Mesendoderm (in vitro differentiated cells): ENCODE results near the gene TNRC6B.
"Not testable (repeated sequence)": the region's sequence is repeated elsewhere in the genome, so short reads cannot be mapped to it uniquely, and the experiment has no call there.

Experiments
- DNase-seq: peaks from one replicate; pipeline ENCODE4 v3.0.0; 2013
- H2AK5ac ChIP-seq: 2 replicates; pipeline ENCODE4 v1.6.1; 2013; ENCODE audit warnings: low read length, inconsistent platforms
- H2BK120ac ChIP-seq: 2 replicates; pipeline ENCODE4 v1.6.1; 2013; ENCODE audit warnings: low read depth, mild to moderate bottlenecking, low read length, moderate library complexity, mixed read lengths
- H2BK15ac ChIP-seq: replicated peaks from 2 replicates; pipeline ENCODE4 v1.6.1; 2013; ENCODE audit warnings: low read depth, mild to moderate bottlenecking, moderate library complexity
- H2BK5ac ChIP-seq: 2 replicates; pipeline ENCODE4 v1.6.1; 2013; ENCODE audit warnings: low read length, inconsistent platforms
- H3K18ac ChIP-seq: 2 replicates; pipeline ENCODE4 v1.6.1; 2013; ENCODE audit warnings: mild to moderate bottlenecking, low read length, mixed read lengths
- H3K23ac ChIP-seq: one replicate; pipeline ENCODE4 v1.6.1; 2013; ENCODE audit warnings: low read length
- H3K27ac ChIP-seq: 2 replicates; pipeline ENCODE4 v1.5.1; 2013; ENCODE audit warnings: low read depth, mild to moderate bottlenecking, inconsistent platforms, low read length, moderate library complexity
- H3K27me3 ChIP-seq: 2 replicates; pipeline ENCODE4 v1.6.1; 2013; ENCODE audit warnings: low read length, control low read depth, mild to moderate bottlenecking, inconsistent platforms; ENCODE audit not compliant: insufficient read depth, poor library complexity
- H3K36me3 ChIP-seq: 2 replicates; pipeline ENCODE4 v1.6.1; 2013; ENCODE audit warnings: low read length, inconsistent platforms; ENCODE audit not compliant: control insufficient read depth, insufficient read depth
- H3K4ac ChIP-seq: one replicate; pipeline ENCODE4 v1.6.1; 2013; ENCODE audit warnings: low read depth, mild to moderate bottlenecking, low read length, moderate library complexity
- H3K4me1 ChIP-seq: 2 replicates; pipeline ENCODE4 v1.6.1; 2013; ENCODE audit warnings: low read depth, low read length, inconsistent platforms; ENCODE audit not compliant: control insufficient read depth
- H3K4me2 ChIP-seq: 2 replicates; pipeline ENCODE4 v1.6.1; 2013; ENCODE audit warnings: low read length
- H3K4me3 ChIP-seq: 2 replicates; pipeline ENCODE4 v1.5.1; 2013; ENCODE audit warnings: mild to moderate bottlenecking, low read length
- H3K56ac ChIP-seq: one replicate; pipeline ENCODE4 v1.6.1; 2013; ENCODE audit warnings: low read length
- H3K79me1 ChIP-seq: 2 replicates; pipeline ENCODE4 v1.6.1; 2013; ENCODE audit warnings: low read length, inconsistent platforms
- H3K79me2 ChIP-seq: 2 replicates; pipeline ENCODE4 v1.6.1; 2013; ENCODE audit warnings: mild to moderate bottlenecking, low read length; ENCODE audit not compliant: control insufficient read depth, insufficient read depth
- H3K9ac ChIP-seq: 2 replicates; pipeline ENCODE4 v1.6.1; 2013; ENCODE audit warnings: low read length, inconsistent platforms
- H4K5ac ChIP-seq: one replicate; pipeline ENCODE4 v1.6.1; 2013; ENCODE audit warnings: low read length
- H4K8ac ChIP-seq: one replicate; pipeline ENCODE4 v1.6.1; 2013; ENCODE audit warnings: low read depth, mild to moderate bottlenecking, control low read depth, low read length, moderate library complexity
- WGBS: extraction: QIAGEN DNeasy Blood & Tissue Kit; methylation state at CpG from one replicate; pipeline ENCODE4 v1.1.7; 2013; ENCODE audit warnings: low lambda C conversion rate, missing lambda C conversion rate; ENCODE audit not compliant: insufficient coverage; ENCODE audit errors: extremely low coverage; 5-methylcytosine and 5-hydroxymethylcytosine counted together

Gene TNRC6B

GRCh38 chr22:40368836-40369235 lies 191.1 kb downstream of the TNRC6B start:
- Histone ChIP-seq H3K4ac (no peak overlapping the region), H3K18ac (no peak overlapping the region), H2BK120ac (no peak overlapping the region), H3K23ac (no peak overlapping the region), H2AK5ac (no peak overlapping the region), H2BK5ac (no peak overlapping the region), H4K5ac (no peak overlapping the region), H2BK15ac (no peak overlapping the region), H3K56ac (no peak overlapping the region), H3K27me3 (no peaks in the 10 kb centered on the region), H3K79me1 (peaks cover 2% of the 10 kb centered on the region), H3K9ac (no peak overlapping the region), H3K4me3 (no peak overlapping the region), H3K36me3 (peaks cover 17% of the 10 kb centered on the region), H3K4me2 (no peak overlapping the region), H3K4me1 (no peaks in the 10 kb centered on the region), H4K8ac (no peak overlapping the region), H3K79me2 (no peaks in the 10 kb centered on the region), H3K27ac (no peak overlapping the region)
- DNase-seq = no peak
- no CpG with 5 or more reads among the region's 3 CpGs for WGBS

- Histone ChIP-seq H3K56ac (no peak overlapping the region), H3K4me1 (no peaks in the 10 kb centered on the region), H3K79me2 (peaks cover 2% of the 10 kb centered on the region), H3K4ac (no peak overlapping the region), H2BK120ac (no peak overlapping the region), H3K4me3 (no peak overlapping the region), H3K36me3 (no peaks in the 10 kb centered on the region), H3K27me3 (no peaks in the 10 kb centered on the region), H3K23ac (no peak overlapping the region), H2AK5ac (no peak overlapping the region), H3K79me1 (peaks cover 8% of the 10 kb centered on the region), H3K9ac (no peak overlapping the region), H3K18ac (no peak overlapping the region), H2BK5ac (no peak overlapping the region), H2BK15ac (no peak overlapping the region), H3K4me2 (no peak overlapping the region), H3K27ac (no peak overlapping the region), H4K5ac (no peak overlapping the region), H4K8ac (no peak overlapping the region)
- WGBS = no CpG with 5 or more reads among the region's 8 CpGs
- DNase-seq = no peak
Measured at GRCh38 chr22:40374567-40374966, 196.8 kb downstream of the TNRC6B start.

GRCh38 chr22:40376149-40376548 lies 198.4 kb downstream of the TNRC6B start:
- Histone ChIP-seq H3K27me3 (no peaks in the 10 kb centered on the region), H2BK15ac (no peak overlapping the region), H4K8ac (no peak overlapping the region), H3K4me1 (no peaks in the 10 kb centered on the region), H3K9ac (no peak overlapping the region), H4K5ac (no peak overlapping the region), H3K23ac (no peak overlapping the region), H3K36me3 (no peaks in the 10 kb centered on the region), H3K56ac (no peak overlapping the region), H3K79me2 (peaks cover 2% of the 10 kb centered on the region), H2AK5ac (no peak overlapping the region), H3K79me1 (peaks cover 8% of the 10 kb centered on the region), H2BK120ac (no peak overlapping the region), H3K18ac (no peak overlapping the region), H3K27ac (no peak overlapping the region), H3K4me3 (no peak overlapping the region), H2BK5ac (no peak overlapping the region), H3K4me2 (no peak overlapping the region), H3K4ac (no peak overlapping the region)
- WGBS = no CpG with 5 or more reads among the region's 5 CpGs
- DNase-seq = no peak

- Histone ChIP-seq H2BK15ac (no peak overlapping the region), H4K8ac (no peak overlapping the region), H3K27ac (no peak overlapping the region), H3K4me3 (no peak overlapping the region), H3K79me1 (peaks cover 10% of the 10 kb centered on the region), H2BK5ac (no peak overlapping the region), H3K36me3 (no peaks in the 10 kb centered on the region), H4K5ac (no peak overlapping the region), H3K4me1 (no peaks in the 10 kb centered on the region), H2BK120ac (no peak overlapping the region), H2AK5ac (no peak overlapping the region), H3K4me2 (no peak overlapping the region), H3K56ac (no peak overlapping the region), H3K27me3 (no peaks in the 10 kb centered on the region), H3K9ac (no peak overlapping the region), H3K4ac (no peak overlapping the region), H3K79me2 (peaks cover 2% of the 10 kb centered on the region), H3K23ac (no peak overlapping the region), H3K18ac (no peak overlapping the region)
- no peak for DNase-seq
- WGBS = no CpG with 5 or more reads among the region's 2 CpGs
Measured at GRCh38 chr22:40377931-40378330, 200.2 kb downstream of the TNRC6B start.

- not testable (repeated sequence) for H3K56ac ChIP-seq, H3K36me3 ChIP-seq, H3K4me2 ChIP-seq, H3K27me3 ChIP-seq, H3K79me2 ChIP-seq, DNase-seq, H3K27ac ChIP-seq, H3K18ac ChIP-seq, H4K8ac ChIP-seq, H3K4ac ChIP-seq, H3K9ac ChIP-seq, H2AK5ac ChIP-seq, H3K4me1 ChIP-seq, H3K4me3 ChIP-seq, H2BK15ac ChIP-seq, H2BK5ac ChIP-seq, H3K23ac ChIP-seq, H4K5ac ChIP-seq, H2BK120ac ChIP-seq
- H3K79me1 ChIP-seq = peaks cover 10% of the 10 kb centered on the region
- no CpG with 5 or more reads among the region's 11 CpGs for WGBS
Measured at GRCh38 chr22:40378448-40378847, 200.7 kb downstream of the TNRC6B start.

- no peak overlapping the region for H2BK120ac ChIP-seq
- no peak overlapping the region for H3K56ac ChIP-seq
- no peaks in the 10 kb centered on the region for H3K4me1 ChIP-seq
- peaks cover 15% of the 10 kb centered on the region for H3K79me1 ChIP-seq
- no peaks in the 10 kb centered on the region for H3K36me3 ChIP-seq
- H4K5ac ChIP-seq = no peak overlapping the region
- H3K4me3 ChIP-seq = no peak overlapping the region
- H2BK5ac ChIP-seq = no peak overlapping the region
- no peak overlapping the region for H2AK5ac ChIP-seq
- H3K27me3 ChIP-seq = no peaks in the 10 kb centered on the region
- H3K27ac ChIP-seq = no peak overlapping the region
- no peak overlapping the region for H3K4me2 ChIP-seq
- H3K23ac ChIP-seq = no peak overlapping the region
- no CpG with 5 or more reads among the region's 3 CpGs for WGBS
- H3K18ac ChIP-seq = no peak overlapping the region
- H3K4ac ChIP-seq = no peak overlapping the region
- no peak for DNase-seq
- no peak overlapping the region for H2BK15ac ChIP-seq
- H3K79me2 ChIP-seq = peaks cover 2% of the 10 kb centered on the region
- H3K9ac ChIP-seq = no peak overlapping the region
- H4K8ac ChIP-seq = no peak overlapping the region
Measured at GRCh38 chr22:40381461-40381860, 203.7 kb downstream of the TNRC6B start.
